Measurements from ENCODE around the gene SESN2. TPM values are rescaled to one million over a fixed set of nuclear protein-coding genes. Genes with fewer than 3 reads are reported as not detected.
A peak's percentile ranks its signal among the peaks of the same experiment; 100 is the strongest.

The SESN2 gene
- total and polyA plus RNA-seq, 7 donors = 4.9 to 36.5 (median 6.3) TPM

- no peaks in the 10 kb centered on the region for H3K9me3 ChIP-seq
- H3K4me3 ChIP-seq = no peak overlapping the region
- DNase-seq = peak; percentile 75
- intact Hi-C loops (cut with DNase I) = no loop called here
- no peaks in the 10 kb centered on the region for H3K27me3 ChIP-seq
- H3K4me1 ChIP-seq = no peaks in the 10 kb centered on the region
- WGBS, 2 donors = 8 to 43% methylated on average over 14 of the region's 14 CpGs
- H3K27ac ChIP-seq = no peak overlapping the region
- H3K36me3 ChIP-seq = no peaks in the 10 kb centered on the region
- TF ChIP-seq CTCF (IDR thresholded peaks at IDR 0.05) (no peak), POLR2AphosphoS5 (IDR thresholded peaks at IDR 0.05) (peak in 1 of 4 donors; percentile 8)
Observed at GRCh38 chr1:28296401-28297261, 37.3 kb downstream of the SESN2 start.

- no peak for DNase-seq
- intact Hi-C loops (cut with DNase I) = no loop called here
- 75 to 88% methylated on average over 2 of the region's 2 CpGs for WGBS, 2 donors
- H3K27ac ChIP-seq = no peak overlapping the region
- no peaks in the 10 kb centered on the region for H3K36me3 ChIP-seq
- H3K4me3 ChIP-seq = no peak overlapping the region
- no peak for TF ChIP-seq EP300 (IDR thresholded peaks at IDR 0.05)
- no peak for TF ChIP-seq POLR2AphosphoS5 (IDR thresholded peaks at IDR 0.05)
- TF ChIP-seq POLR2A (IDR thresholded peaks at IDR 0.05) = no peak
- no peak for TF ChIP-seq CTCF (IDR thresholded peaks at IDR 0.05)
- no peaks in the 10 kb centered on the region for H3K9me3 ChIP-seq
- H3K27me3 ChIP-seq = no peaks in the 10 kb centered on the region
- H3K4me1 ChIP-seq = no peaks in the 10 kb centered on the region
Observed at GRCh38 chr1:28297826-28298225, 38.5 kb downstream of the SESN2 start.

GRCh38 chr1:28298438-28298837, 39.1 kb downstream of the SESN2 start:
- H3K27ac ChIP-seq = no peak overlapping the region
- H3K4me3 ChIP-seq = no peak overlapping the region
- DNase-seq = no peak
- no peaks in the 10 kb centered on the region for H3K36me3 ChIP-seq
- H3K4me1 ChIP-seq = no peaks in the 10 kb centered on the region
- 88 to 99% methylated on average over 2 of the region's 2 CpGs for WGBS, 2 donors
- no peak for TF ChIP-seq POLR2AphosphoS5 (IDR thresholded peaks at IDR 0.05)
- TF ChIP-seq CTCF (IDR thresholded peaks at IDR 0.05) = no peak
- no peak for TF ChIP-seq EP300 (IDR thresholded peaks at IDR 0.05)
- no peak for TF ChIP-seq POLR2A (IDR thresholded peaks at IDR 0.05)
- no peaks in the 10 kb centered on the region for H3K27me3 ChIP-seq
- intact Hi-C loops (cut with DNase I) = no loop called here
- no peaks in the 10 kb centered on the region for H3K9me3 ChIP-seq

GRCh38 chr1:28301368-28302174, 42.3 kb downstream of the SESN2 start:
- Histone ChIP-seq H3K4me3 (no peak overlapping the region), H3K27me3 (no peaks in the 10 kb centered on the region), H3K4me1 (peaks cover 0 to 2% (median 0%) of the 10 kb centered on the region in 4 donors), H3K9me3 (no peaks in the 10 kb centered on the region), H3K36me3 (no peaks in the 10 kb centered on the region), H3K27ac (no peak overlapping the region)
- DNase-seq = no peak
- 68 to 82% methylated on average over 7 of the region's 7 CpGs for WGBS, 2 donors
- intact Hi-C loops (cut with DNase I) = no loop called here
- TF ChIP-seq POLR2AphosphoS5 (IDR thresholded peaks at IDR 0.05) (no peak), CTCF (IDR thresholded peaks at IDR 0.05) (no peak), POLR2A (IDR thresholded peaks at IDR 0.05) (no peak), EP300 (IDR thresholded peaks at IDR 0.05) (no peak)

All from sigmoid colon (tissue), 7 donors.